Left ventricle myocardium inferior (tissue), 1 donor: ENCODE results near the gene TTLL6. TPM values are rescaled to one million over a fixed set of nuclear protein-coding genes. Genes with fewer than 3 reads are reported as not detected.

ENCODE experiments used
- DNase-seq: peaks from one replicate; pipeline ENCODE4 v3.0.0-alpha.2; 2020
- H3K27ac ChIP-seq: fragments of 200-600 bp; replicated peaks from 2 replicates; pipeline ENCODE4 v1.8.0; 2021
- H3K27me3 ChIP-seq: fragments of 200-600 bp; 2 replicates; pipeline ENCODE4 v1.8.0; 2021; ENCODE audit warnings: low read depth
- H3K36me3 ChIP-seq: fragments of 200-600 bp; 2 replicates; pipeline ENCODE4 v1.8.0; 2021
- H3K4me1 ChIP-seq: fragments of 200-600 bp; 2 replicates; pipeline ENCODE4 v1.8.0; 2021
- H3K4me3 ChIP-seq: fragments of 200-600 bp; 2 replicates; pipeline ENCODE4 v1.8.0; 2021; ENCODE audit warnings: mild to moderate bottlenecking, moderate library complexity
- H3K9me3 ChIP-seq: fragments of 200-600 bp; replicated peaks from 2 replicates; pipeline ENCODE4 v1.8.0; 2021
- intact Hi-C: fragments of 100-400 bp; cut with micrococcal nuclease; formaldehyde crosslinking; loops from one replicate; pipeline ENCODE4 v1.11.0; 2022
- total RNA-seq: library from RNA; stranded (reverse); fragmentation: NEBNext Ultra II Directional; extraction: Animal tissue kit (Norgen Biotek cat#: 25700); gene quantifications from one replicate; pipeline ENCODE4 v1.2.1, GENCODE V29; 2021
- TF ChIP-seq, protein P1 (sequence below): fragments of 200-600 bp; IDR thresholded peaks from 2 replicates; pipeline ENCODE4 v1.8.0; 2021; ENCODE audit warnings: antibody characterized with exemption, mild to moderate bottlenecking, borderline replicate concordance
- donor health status: DM: no; HTN: yes; CAD: no; lungs with severe emphysema.

TTLL6 gene
- total RNA-seq, 1 donor from 2014 or later: not detected

DNA sequence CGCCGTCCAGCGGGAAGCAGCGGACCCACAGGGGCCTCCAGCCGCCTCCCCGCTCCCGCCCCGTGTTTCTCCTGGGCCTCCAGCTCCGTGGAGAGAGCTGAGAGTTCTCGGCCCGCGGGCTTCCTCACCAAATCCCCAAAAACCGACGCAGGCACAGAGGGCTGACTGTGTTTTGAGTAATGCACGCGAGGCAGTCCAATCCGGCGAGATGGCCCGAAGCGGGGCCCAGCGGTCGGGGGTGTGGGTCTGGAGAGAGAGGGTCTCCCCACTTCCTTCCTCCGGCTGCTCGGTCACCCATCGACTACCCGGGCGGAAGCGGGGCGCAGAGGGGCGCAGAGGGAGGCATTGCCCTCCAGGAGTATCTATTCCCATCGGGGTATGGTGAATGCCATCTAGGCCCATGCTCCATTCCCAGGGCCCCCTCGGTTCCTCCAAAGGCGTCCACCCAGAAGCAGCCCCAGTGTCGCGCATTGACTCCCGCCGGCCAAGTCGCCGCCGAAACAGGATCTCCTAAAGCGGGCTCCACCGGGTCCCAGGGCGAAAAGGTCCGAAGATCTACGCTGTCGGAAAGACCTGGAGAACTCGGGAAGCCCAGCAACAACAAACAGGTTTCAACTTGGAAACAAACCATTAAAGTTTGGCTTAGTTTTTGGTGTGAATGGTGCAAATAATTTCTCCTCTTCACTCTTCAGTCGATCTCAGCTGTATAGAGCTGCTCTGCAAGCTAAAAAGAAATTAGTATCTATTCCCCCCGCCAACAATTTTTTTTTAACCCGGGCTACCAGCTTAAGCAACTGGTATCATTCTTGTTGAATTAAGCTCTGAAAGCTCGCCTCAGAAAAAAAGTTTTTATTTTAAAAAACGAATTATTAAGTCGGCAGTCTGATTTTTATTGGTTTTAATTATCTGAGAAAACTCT is 69.3 kb downstream of the TTLL6 start:
- no peak for DNase-seq
- Histone ChIP-seq H3K4me3 (no peak overlapping the region), H3K36me3 (no peaks in the 10 kb centered on the region), H3K9me3 (no peaks in the 10 kb centered on the region), H3K27me3 (peaks cover 99% of the 10 kb centered on the region), H3K27ac (no peak overlapping the region), H3K4me1 (no peaks in the 10 kb centered on the region)
- intact Hi-C loops: no loop called here
- TF ChIP-seq, protein P1, sequence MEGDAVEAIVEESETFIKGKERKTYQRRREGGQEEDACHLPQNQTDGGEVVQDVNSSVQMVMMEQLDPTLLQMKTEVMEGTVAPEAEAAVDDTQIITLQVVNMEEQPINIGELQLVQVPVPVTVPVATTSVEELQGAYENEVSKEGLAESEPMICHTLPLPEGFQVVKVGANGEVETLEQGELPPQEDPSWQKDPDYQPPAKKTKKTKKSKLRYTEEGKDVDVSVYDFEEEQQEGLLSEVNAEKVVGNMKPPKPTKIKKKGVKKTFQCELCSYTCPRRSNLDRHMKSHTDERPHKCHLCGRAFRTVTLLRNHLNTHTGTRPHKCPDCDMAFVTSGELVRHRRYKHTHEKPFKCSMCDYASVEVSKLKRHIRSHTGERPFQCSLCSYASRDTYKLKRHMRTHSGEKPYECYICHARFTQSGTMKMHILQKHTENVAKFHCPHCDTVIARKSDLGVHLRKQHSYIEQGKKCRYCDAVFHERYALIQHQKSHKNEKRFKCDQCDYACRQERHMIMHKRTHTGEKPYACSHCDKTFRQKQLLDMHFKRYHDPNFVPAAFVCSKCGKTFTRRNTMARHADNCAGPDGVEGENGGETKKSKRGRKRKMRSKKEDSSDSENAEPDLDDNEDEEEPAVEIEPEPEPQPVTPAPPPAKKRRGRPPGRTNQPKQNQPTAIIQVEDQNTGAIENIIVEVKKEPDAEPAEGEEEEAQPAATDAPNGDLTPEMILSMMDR: no peak

DNA sequence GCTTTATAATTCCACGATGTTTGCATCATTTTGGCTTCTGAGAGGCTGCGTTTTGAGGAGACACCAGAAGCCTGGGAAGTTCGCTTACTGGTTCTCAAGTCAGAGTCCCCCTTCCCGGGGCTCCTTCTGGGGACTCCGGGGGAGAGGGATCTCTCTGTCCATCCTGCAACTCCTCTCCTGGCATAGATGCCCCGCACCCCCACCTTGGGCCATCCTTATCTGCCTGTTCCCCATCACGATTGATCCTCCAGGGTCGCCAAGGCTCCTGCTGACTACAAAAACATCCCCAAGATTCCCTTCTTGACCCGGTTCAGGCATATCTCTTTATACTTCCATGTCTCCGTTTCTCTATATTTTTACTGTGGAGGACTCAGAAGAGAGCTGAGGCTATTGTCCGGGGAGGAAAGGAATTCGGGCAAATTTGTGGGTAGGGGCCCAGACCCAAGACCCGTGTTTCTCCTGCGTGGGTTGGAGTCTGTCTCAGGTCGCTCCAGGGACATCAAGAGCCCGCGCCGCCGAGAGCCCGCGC is 70.0 kb downstream of the TTLL6 start:
- Histone ChIP-seq H3K27me3 (peaks cover 99% of the 10 kb centered on the region), H3K27ac (no peak overlapping the region), H3K9me3 (no peaks in the 10 kb centered on the region), H3K4me3 (no peak overlapping the region), H3K36me3 (no peaks in the 10 kb centered on the region), H3K4me1 (no peaks in the 10 kb centered on the region)
- TF ChIP-seq, protein P1: no peak
- intact Hi-C loops: no loop called here
- DNase-seq: no peak

DNA sequence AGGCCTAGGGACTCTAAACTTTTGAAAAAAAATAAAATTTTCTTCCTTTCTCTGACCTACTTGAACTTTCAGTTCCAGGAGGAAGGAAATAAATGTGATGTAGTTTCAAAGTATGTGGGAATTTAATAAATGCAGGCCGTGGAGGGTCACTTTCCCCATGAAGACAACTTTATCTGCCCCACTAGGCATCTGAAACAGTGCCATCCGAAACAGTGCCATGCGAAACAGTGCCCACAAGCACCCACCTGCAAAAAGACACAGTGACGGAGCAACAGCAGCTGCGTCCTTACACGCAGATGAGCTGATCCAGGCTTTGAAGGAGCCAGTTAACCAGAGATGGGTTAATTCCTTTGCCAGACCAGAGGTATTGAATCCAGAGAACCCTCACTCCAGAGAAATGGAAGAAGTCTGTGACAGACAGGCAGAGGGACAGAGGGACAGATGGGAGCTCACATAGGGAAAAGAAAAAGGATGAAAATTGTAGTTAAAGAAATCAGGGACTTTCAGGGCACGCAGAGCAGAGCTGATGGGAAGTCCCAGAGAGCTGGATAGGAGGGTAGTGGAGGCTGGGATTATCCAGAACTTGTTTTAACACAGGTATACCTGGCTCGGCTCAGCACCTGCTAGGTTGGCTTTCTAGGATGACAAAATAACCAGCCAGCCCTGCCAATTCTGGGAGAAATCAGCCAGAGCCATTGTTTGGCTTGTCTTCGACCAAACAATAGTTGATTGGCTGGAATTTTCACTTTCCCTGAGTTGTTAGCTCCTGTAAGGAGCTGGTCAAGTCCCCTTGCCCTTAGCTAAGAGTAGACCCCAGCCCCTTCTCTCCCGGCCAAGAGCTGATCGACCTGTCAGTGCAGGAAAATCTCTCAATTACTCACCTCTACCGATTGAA is 71.4 kb downstream of the TTLL6 start:
- TF ChIP-seq, protein P1: no peak
- H3K4me3 ChIP-seq: no peak overlapping the region
- H3K27me3 ChIP-seq: peaks cover 99% of the 10 kb centered on the region
- H3K27ac ChIP-seq: no peak overlapping the region
- no peaks in the 10 kb centered on the region for H3K36me3 ChIP-seq
- H3K9me3 ChIP-seq: no peaks in the 10 kb centered on the region
- no peaks in the 10 kb centered on the region for H3K4me1 ChIP-seq
- no peak for DNase-seq
- intact Hi-C loops: no loop called here

GRCh38 chr17:48740537-48740936 is 76.5 kb downstream of the TTLL6 start:
- DNase-seq: no peak
- no peak overlapping the region for H3K4me3 ChIP-seq
- TF ChIP-seq, protein P1: no peak
- H3K4me1 ChIP-seq: no peaks in the 10 kb centered on the region
- no peaks in the 10 kb centered on the region for H3K36me3 ChIP-seq
- intact Hi-C loops: no loop called here
- no peaks in the 10 kb centered on the region for H3K9me3 ChIP-seq
- no peak overlapping the region for H3K27ac ChIP-seq
- peaks cover 100% of the 10 kb centered on the region for H3K27me3 ChIP-seq

GRCh38 chr17:48738803-48739526 is 78.1 kb downstream of the TTLL6 start:
- Histone ChIP-seq H3K27me3 (peaks cover 100% of the 10 kb centered on the region), H3K36me3 (no peaks in the 10 kb centered on the region), H3K9me3 (no peaks in the 10 kb centered on the region), H3K4me1 (no peaks in the 10 kb centered on the region), H3K27ac (no peak overlapping the region), H3K4me3 (no peak overlapping the region)
- TF ChIP-seq, protein P1: no peak
- intact Hi-C loops: no loop called here
- DNase-seq: no peak
